IMR-90 (cell line): ENCODE results near the gene SLBP. TPM values are rescaled to one million over a fixed set of nuclear protein-coding genes. Genes with fewer than 3 reads are reported as not detected.

Experiments
- ATAC-seq: fragments of 200-7000 bp; cut with Tn5 transposase; 2 replicates; pipeline ENCODE4 v1.9.1; 2020; ENCODE audit warnings: low read depth, mild to moderate bottlenecking, moderate library complexity
- BruUV-seq: library from RNA; stranded (reverse); fragments of 400-500 nt; replicated peaks from 2 replicates; lab custom pipeline; 2021; lab: Mats Ljungman, UMichigan
- CTCF ChIA-PET: fragments of 300-600 bp; formaldehyde crosslinking; extraction: SDS; loops from one replicate; lab custom pipeline; 2021; ENCODE audit warnings: antibody characterized with exemption; lab: Yijun Ruan, JAX
- POLR2A ChIA-PET: fragments of 300-600 bp; sonication (Branson Sonifier 250); formaldehyde crosslinking; loops from one replicate; lab custom pipeline; 2022; ENCODE audit warnings: antibody characterized with exemption; ENCODE audit not compliant: unreplicated experiment; lab: Charles Lee
- DNase-seq: peaks from one replicate; pipeline ENCODE4 v3.0.0; 2013
- H2AFZ ChIP-seq: replicated peaks from 2 replicates; pipeline ENCODE3; 2013; ENCODE audit warnings: low read length, mild to moderate bottlenecking; ENCODE audit not compliant: poor library complexity
- H2AK5ac ChIP-seq: 2 replicates; pipeline ENCODE4 v1.6.1; 2013; ENCODE audit warnings: low read depth, low read length, inconsistent platforms
- H2AK9ac ChIP-seq: replicated peaks from 2 replicates; pipeline ENCODE3; 2013; ENCODE audit warnings: mild to moderate bottlenecking, low read depth, low read length, moderate library complexity; ENCODE audit not compliant: poor library complexity
- H2BK120ac ChIP-seq: 2 replicates; pipeline ENCODE4 v1.6.1; 2013; ENCODE audit warnings: low read depth, low read length, inconsistent platforms
- H2BK15ac ChIP-seq: 3 replicates; pipeline ENCODE4 v1.6.1; 2013; ENCODE audit warnings: low read depth, low read length, inconsistent platforms
- H2BK20ac ChIP-seq: 2 replicates; pipeline ENCODE4 v1.6.1; 2013; ENCODE audit warnings: low read depth, mild to moderate bottlenecking, inconsistent platforms, low read length, moderate library complexity
- H2BK5ac ChIP-seq: 2 replicates; pipeline ENCODE4 v1.6.1; 2013; ENCODE audit warnings: mild to moderate bottlenecking, low read depth, low read length, inconsistent platforms; ENCODE audit not compliant: poor library complexity, severe bottlenecking
- H3K14ac ChIP-seq: replicated peaks from 2 replicates; pipeline ENCODE4 v1.6.1; 2013; ENCODE audit warnings: low read depth, low read length, inconsistent platforms
- H3K18ac ChIP-seq: 2 replicates; pipeline ENCODE4 v1.6.1; 2013; ENCODE audit warnings: low read depth, low read length, control low read depth
- H3K23ac ChIP-seq: 2 replicates; pipeline ENCODE4 v1.6.1; 2013; ENCODE audit warnings: low read depth, low read length, inconsistent platforms
- H3K27ac ChIP-seq: 2 replicates; pipeline ENCODE4 v1.5.1; 2013; ENCODE audit warnings: mild to moderate bottlenecking, control low read depth, low read length; ENCODE audit not compliant: insufficient read depth
- H3K27me3 ChIP-seq: 2 replicates; pipeline ENCODE4 v1.6.1; 2013; ENCODE audit warnings: low read length; ENCODE audit not compliant: control insufficient read depth, insufficient read depth
- H3K36me3 ChIP-seq: 2 replicates; pipeline ENCODE4 v1.6.1; 2013; ENCODE audit warnings: low read length, mixed read lengths; ENCODE audit not compliant: control insufficient read depth, insufficient read depth
- H3K4ac ChIP-seq: 2 replicates; pipeline ENCODE4 v1.6.1; 2013; ENCODE audit warnings: low read depth, low read length, inconsistent platforms
- H3K4me1 ChIP-seq: 2 replicates; pipeline ENCODE4 v1.6.1; 2013; ENCODE audit warnings: low read length, mixed read lengths; ENCODE audit not compliant: control insufficient read depth, insufficient read depth
- H3K4me2 ChIP-seq: 2 replicates; pipeline ENCODE4 v1.6.1; 2013; ENCODE audit warnings: low read depth, mild to moderate bottlenecking, control low read depth, low read length, moderate library complexity
- H3K4me3 ChIP-seq: 2 replicates; pipeline ENCODE4 v1.5.1; 2013; ENCODE audit warnings: low read depth, mild to moderate bottlenecking, control low read depth, low read length, moderate library complexity; ENCODE audit not compliant: insufficient read depth
- H3K56ac ChIP-seq: 2 replicates; pipeline ENCODE4 v1.6.1; 2013; ENCODE audit warnings: low read length, inconsistent platforms; ENCODE audit not compliant: insufficient read depth; ENCODE audit errors: extremely low read depth
- H3K79me1 ChIP-seq, 2 experiments: 2 replicates each; pipeline ENCODE4 v1.6.1; 2013; ENCODE audit warnings: low read length in 2 of 2, inconsistent platforms in 1 of 2, low read depth in 1 of 2
- H3K9ac ChIP-seq: 2 replicates; pipeline ENCODE4 v1.6.1; 2013; ENCODE audit warnings: low read depth, low read length, control low read depth
- H3K9me1 ChIP-seq: 2 replicates; pipeline ENCODE4 v1.6.1; 2013; ENCODE audit warnings: low read length, inconsistent platforms; ENCODE audit not compliant: insufficient read depth
- H3K9me3 ChIP-seq: 2 replicates; pipeline ENCODE4 v1.6.1; 2013; ENCODE audit warnings: low read length; ENCODE audit not compliant: control insufficient read depth, insufficient read depth
- H4K20me1 ChIP-seq: 2 replicates; pipeline ENCODE4 v1.6.1; 2013; ENCODE audit warnings: low read length, inconsistent platforms; ENCODE audit not compliant: insufficient read depth
- H4K5ac ChIP-seq: 2 replicates; pipeline ENCODE4 v1.6.1; 2013; ENCODE audit warnings: mild to moderate bottlenecking, low read depth, low read length, control low read depth
- H4K8ac ChIP-seq, 2 experiments: 2 replicates each; pipeline ENCODE4 v1.6.1; 2013; ENCODE audit warnings: low read depth in 2 of 2, low read length in 2 of 2, control low read depth in 1 of 2, inconsistent platforms in 1 of 2
- H4K91ac ChIP-seq: 2 replicates; pipeline ENCODE4 v1.6.1; 2013; ENCODE audit warnings: low read depth, low read length, inconsistent platforms; ENCODE audit not compliant: insufficient read depth
- FOS ChIP-seq: fragments of 150-350 bp; IDR thresholded peaks from 2 replicates; pipeline ENCODE4 v1.6.1; 2016; ENCODE audit warnings: low read depth, low read length
- NFE2L2 ChIP-seq: fragments of 150-350 bp; IDR thresholded peaks from 2 replicates; pipeline ENCODE4 v1.6.1; 2016; ENCODE audit warnings: low read depth, mild to moderate bottlenecking, low read length
- POLR2A ChIP-seq: IDR thresholded peaks from 2 replicates; pipeline ENCODE4 v1.6.1; 2012; ENCODE audit warnings: mild to moderate bottlenecking, low read depth, low read length
- SMC3 ChIP-seq: fragments of 150-350 bp; IDR thresholded peaks from 2 replicates; pipeline ENCODE4 v1.6.1; 2016; ENCODE audit warnings: low read depth, mild to moderate bottlenecking, antibody characterized with exemption, low read length, moderate library complexity
- WGBS, 2 experiments: methylation state at CpG; one replicate each; pipeline versions ENCODE4 v1.1.5 to v1.1.7; 2013; ENCODE audit warnings: missing lambda C conversion rate in 2 of 2; ENCODE audit not compliant: insufficient read length in 1 of 2; ENCODE audit errors: extremely low coverage in 2 of 2; 5-methylcytosine and 5-hydroxymethylcytosine counted together
- dilution Hi-C: fragments of 300-500 bp; cut with HindIII; formaldehyde crosslinking; loops from one replicate; pipeline ENCODE4 v1.14.3; 2018; ENCODE audit warnings: low sequenced_read_pairs; ENCODE audit not compliant: unreplicated experiment
- in situ Hi-C: fragments of 300-500 bp; cut with MboI; formaldehyde crosslinking; loops from 3 replicates; pipeline ENCODE4 v1.14.3; 2019; ENCODE audit warnings: low sequenced_read_pairs, inconsistent platforms, mixed read lengths
- intact Hi-C: fragments of 100-400 bp; cut with micrococcal nuclease; formaldehyde crosslinking; loops from 2 replicates; pipeline ENCODE4 v1.10.0; 2022
- polyA plus RNA-seq, 3 experiments: library from polyadenylated mRNA; depleted of rRNA; stranded (reverse); fragments of >200 nt; gene quantifications; 2 replicates each; pipeline ENCODE4 v1.2.3, GENCODE V29; 2012; ENCODE audit warnings: low replicate concordance in 1 of 3
- total RNA-seq: library from RNA; depleted of rRNA; stranded (reverse); fragments of >200 nt; gene quantifications from 2 replicates; pipeline ENCODE4 v1.2.3, GENCODE V29; 2012

Gene SLBP
- total and polyA plus RNA-seq, 2 of the 4 experiments (the other 2 are of a cell fraction), result 64.9 to 66.1 TPM

GRCh38 chr4:1675136-1675801, 36.9 kb downstream of the SLBP start:
- intact Hi-C loops (no loop called here), dilution Hi-C loops (no loop called here), in situ Hi-C loops (no loop called here)
- Histone ChIP-seq H4K8ac (no peak overlapping the region), H2BK5ac (no peak overlapping the region), H3K4me3 (no peak overlapping the region), H3K23ac (no peak overlapping the region), H4K91ac (no peak overlapping the region), H3K27ac (no peak overlapping the region), H3K27me3 (no peaks in the 10 kb centered on the region), H2AK5ac (no peak overlapping the region), H3K4me1 (no peaks in the 10 kb centered on the region), H3K9me1 (no peaks in the 10 kb centered on the region), H2BK15ac (no peak overlapping the region), H3K56ac (no peak overlapping the region), H2BK20ac (no peak overlapping the region), H3K9me3 (no peaks in the 10 kb centered on the region), H3K79me1 (no peaks in the 10 kb centered on the region), H3K18ac (no peak overlapping the region), H2BK120ac (no peak overlapping the region), H3K4me2 (no peak overlapping the region), H3K9ac (no peak overlapping the region), H4K20me1 (no peaks in the 10 kb centered on the region), H4K5ac (no peak overlapping the region), H3K4ac (no peak overlapping the region), H2AFZ (no peak overlapping the region), H3K14ac (no peak overlapping the region), H3K36me3 (no peaks in the 10 kb centered on the region), H2AK9ac (no peak overlapping the region)
- ATAC-seq, result no peak
- no peak for DNase-seq
- BruUV-seq, result no TSS peak
- WGBS, 2 experiments, result 77% methylated on average over 13 of the region's 19 CpGs; no CpG with 5 or more reads in 1 of the 2 experiments
- TF ChIP-seq FOS (no peak), POLR2A (no peak), NFE2L2 (no peak), SMC3 (no peak)
- POLR2A ChIA-PET, result no interaction called here
- CTCF ChIA-PET, result no interaction called here
